ENCODE results near the gene GNG2.

DNA sequence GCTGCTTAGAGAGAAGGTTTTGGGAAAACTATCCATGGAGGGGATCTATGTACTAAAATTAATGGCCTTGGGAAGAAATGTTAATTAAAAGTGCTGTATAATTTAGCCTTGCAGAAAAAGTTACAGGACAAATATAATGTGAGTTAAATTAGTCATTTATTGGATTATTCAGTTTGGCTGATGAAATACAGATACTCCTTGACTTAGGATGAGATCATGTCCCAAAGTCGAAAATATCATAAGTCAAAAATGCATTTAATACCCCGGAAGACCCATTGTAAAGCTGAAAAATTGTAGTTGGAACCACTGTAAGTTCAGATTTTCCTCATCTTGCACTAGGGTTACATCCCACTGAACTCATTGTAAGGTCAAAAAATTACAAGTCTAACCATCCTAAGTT, 138.7 kb downstream of the GNG2 start:
- TF ChIP-seq, protein P1, sequence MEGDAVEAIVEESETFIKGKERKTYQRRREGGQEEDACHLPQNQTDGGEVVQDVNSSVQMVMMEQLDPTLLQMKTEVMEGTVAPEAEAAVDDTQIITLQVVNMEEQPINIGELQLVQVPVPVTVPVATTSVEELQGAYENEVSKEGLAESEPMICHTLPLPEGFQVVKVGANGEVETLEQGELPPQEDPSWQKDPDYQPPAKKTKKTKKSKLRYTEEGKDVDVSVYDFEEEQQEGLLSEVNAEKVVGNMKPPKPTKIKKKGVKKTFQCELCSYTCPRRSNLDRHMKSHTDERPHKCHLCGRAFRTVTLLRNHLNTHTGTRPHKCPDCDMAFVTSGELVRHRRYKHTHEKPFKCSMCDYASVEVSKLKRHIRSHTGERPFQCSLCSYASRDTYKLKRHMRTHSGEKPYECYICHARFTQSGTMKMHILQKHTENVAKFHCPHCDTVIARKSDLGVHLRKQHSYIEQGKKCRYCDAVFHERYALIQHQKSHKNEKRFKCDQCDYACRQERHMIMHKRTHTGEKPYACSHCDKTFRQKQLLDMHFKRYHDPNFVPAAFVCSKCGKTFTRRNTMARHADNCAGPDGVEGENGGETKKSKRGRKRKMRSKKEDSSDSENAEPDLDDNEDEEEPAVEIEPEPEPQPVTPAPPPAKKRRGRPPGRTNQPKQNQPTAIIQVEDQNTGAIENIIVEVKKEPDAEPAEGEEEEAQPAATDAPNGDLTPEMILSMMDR (IDR thresholded peaks at IDR 0.05), result no peak
- no peak for TF ChIP-seq POLR2AphosphoS5 (IDR thresholded peaks at IDR 0.05)
- no peak for TF ChIP-seq POLR2A (IDR thresholded peaks at IDR 0.05)
- no peak for TF ChIP-seq EP300 (IDR thresholded peaks at IDR 0.05; ENCODE audit: low read depth)

Measured in transverse colon (tissue), 4 donors.